Activated naive CD8-positive, alpha-beta T cell treated with anti-CD3 and anti-CD28 coated beads, Interleukin-2, amount 10 ng/mL, durations not matched to agents 7 days and 5 days (primary cell): ENCODE results near the gene ATP13A2. TPM values are rescaled to one million over a fixed set of nuclear protein-coding genes. Genes with fewer than 3 reads are reported as not detected.

ENCODE experiments used
- ATAC-seq: fragments of 150-1000 bp; cut with Tn5 transposase; one replicate; pipeline ENCODE4 v1.10.0; 2021; ENCODE audit warnings: low read depth, moderate library complexity
- POLR2A ChIA-PET: fragments of 350-600 bp; sonication (Branson Sonifier 250); formaldehyde crosslinking; loops from one replicate; lab custom pipeline; 2021; ENCODE audit warnings: antibody characterized with exemption; lab: Charles Lee
- DNase-seq: peaks from one replicate; pipeline ENCODE4 v3.0.0; 2021
- H3K27ac Mint-ChIP-seq: one replicate; pipeline ENCODE4 v1.8.0; 2022; ENCODE audit warnings: mild to moderate bottlenecking, mixed read lengths
- H3K27me3 Mint-ChIP-seq: one replicate; pipeline ENCODE4 v1.8.0; 2022; ENCODE audit warnings: mild to moderate bottlenecking, moderate library complexity, mixed read lengths
- H3K36me3 Mint-ChIP-seq: one replicate; pipeline ENCODE4 v1.8.0; 2021; ENCODE audit warnings: mild to moderate bottlenecking, mixed read lengths
- H3K4me1 Mint-ChIP-seq: one replicate; pipeline ENCODE4 v1.8.0; 2021; ENCODE audit warnings: mixed read lengths
- H3K4me3 Mint-ChIP-seq: one replicate; pipeline ENCODE4 v1.8.0; 2022; ENCODE audit warnings: mild to moderate bottlenecking, moderate library complexity, mixed read lengths
- H3K9me3 Mint-ChIP-seq: one replicate; pipeline ENCODE4 v1.8.0; 2021; ENCODE audit warnings: mixed read lengths
- total RNA-seq, 2 experiments: library from RNA; stranded (reverse); gene quantifications; one replicate each; pipeline ENCODE4 v1.2.3, GENCODE V29; 2021

The ATP13A2 gene
- total RNA-seq, 2 experiments from 2014 or later, result 45.1 to 45.3 TPM

DNA sequence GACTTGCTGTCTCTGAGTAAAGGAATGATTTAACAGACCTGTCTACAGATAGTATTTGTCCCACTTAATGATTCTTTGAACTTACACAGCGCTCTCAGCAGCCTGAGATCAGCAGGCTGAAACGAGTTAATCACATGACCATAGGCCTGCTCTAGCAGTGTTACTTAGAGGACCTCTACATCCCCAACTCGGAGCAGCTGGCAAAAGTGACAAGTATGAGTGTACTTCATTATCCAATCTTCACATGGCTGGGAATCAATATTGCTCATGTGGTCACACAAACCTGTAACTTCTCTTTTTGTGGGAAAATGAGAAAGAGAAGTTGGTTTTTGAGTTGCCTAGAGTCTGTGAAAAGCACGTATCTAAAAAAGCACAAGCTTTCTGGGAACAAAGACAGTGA lies 11.4 kb upstream of the ATP13A2 start:
- ATAC-seq, result no peak
- Mint-ChIP-seq H3K27me3 (no peaks in the 10 kb centered on the region), H3K36me3 (peaks cover 20% of the 10 kb centered on the region), H3K9me3 (no peaks in the 10 kb centered on the region), H3K4me1 (peaks cover 13% of the 10 kb centered on the region), H3K4me3 (no peak overlapping the region), H3K27ac (no peak overlapping the region)
- DNase-seq, result no peak
- POLR2A ChIA-PET, result no interaction called here

GRCh38 chr1:17021896-17022295 lies 10.2 kb upstream of the ATP13A2 start:
- DNase-seq, result no peak
- POLR2A ChIA-PET, result interaction anchor here (0.9 kb wide), 1 partner anchor 18 kb away, joined by 4 read pairs; no protein-coding TSS in a partner anchor
- H3K27ac Mint-ChIP-seq, result no peak overlapping the region
- ATAC-seq, result no peak
- no peaks in the 10 kb centered on the region for H3K27me3 Mint-ChIP-seq
- no peak overlapping the region for H3K4me3 Mint-ChIP-seq
- peaks cover 13% of the 10 kb centered on the region for H3K4me1 Mint-ChIP-seq
- H3K36me3 Mint-ChIP-seq, result peaks cover 22% of the 10 kb centered on the region
- no peaks in the 10 kb centered on the region for H3K9me3 Mint-ChIP-seq

- H3K27ac Mint-ChIP-seq, result no peak overlapping the region
- no peak overlapping the region for H3K4me3 Mint-ChIP-seq
- H3K36me3 Mint-ChIP-seq, result peaks cover 22% of the 10 kb centered on the region
- H3K27me3 Mint-ChIP-seq, result no peaks in the 10 kb centered on the region
- DNase-seq (no peak), ATAC-seq (no peak)
- POLR2A ChIA-PET, result no interaction called here
- H3K9me3 Mint-ChIP-seq, result no peaks in the 10 kb centered on the region
- peaks cover 13% of the 10 kb centered on the region for H3K4me1 Mint-ChIP-seq
Measured at GRCh38 chr1:17020502-17020901, 8.8 kb upstream of the ATP13A2 start.

- POLR2A ChIA-PET, result interaction anchor here (0.5 kb wide), 1 partner anchor 1318 kb away, joined by 3 read pairs; no protein-coding TSS in a partner anchor
- DNase-seq (no peak), ATAC-seq (no peak)
- Mint-ChIP-seq H3K27me3 (no peaks in the 10 kb centered on the region), H3K4me1 (peaks cover 14% of the 10 kb centered on the region), H3K27ac (peak overlapping the region; percentile 63), H3K9me3 (no peaks in the 10 kb centered on the region), H3K4me3 (no peak overlapping the region), H3K36me3 (peaks cover 21% of the 10 kb centered on the region)
Measured at GRCh38 chr1:17018849-17019248, 7.1 kb upstream of the ATP13A2 start.

DNA sequence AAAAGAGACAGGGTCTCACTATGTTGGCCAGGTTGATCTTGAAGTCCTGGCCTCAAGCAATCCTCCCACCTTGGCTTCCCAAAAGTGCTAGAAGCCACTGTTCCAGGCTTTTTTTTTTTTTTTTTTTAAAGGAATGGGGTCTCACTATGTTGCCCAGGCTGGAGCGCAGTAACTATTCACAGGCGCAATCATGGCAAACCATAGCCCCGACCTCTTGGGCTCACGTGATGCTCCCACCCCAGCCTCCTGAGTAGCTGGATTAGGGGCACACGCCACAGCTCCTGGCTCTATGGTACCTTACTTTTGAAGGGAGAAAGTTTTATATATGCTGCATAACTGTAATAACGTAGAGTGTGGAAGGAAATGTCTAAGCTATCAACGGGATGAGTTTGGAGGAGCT lies 5.7 kb upstream of the ATP13A2 start:
- Mint-ChIP-seq H3K27ac (no peak overlapping the region), H3K36me3 (peaks cover 20% of the 10 kb centered on the region), H3K9me3 (no peaks in the 10 kb centered on the region), H3K4me1 (peaks cover 16% of the 10 kb centered on the region), H3K4me3 (no peak overlapping the region), H3K27me3 (no peaks in the 10 kb centered on the region)
- ATAC-seq, result no peak
- POLR2A ChIA-PET, result no interaction called here
- no peak for DNase-seq

GRCh38 chr1:17016317-17016661 lies 4.6 kb upstream of the ATP13A2 start:
- ATAC-seq (no peak), DNase-seq (no peak)
- POLR2A ChIA-PET, result interaction anchor here (0.7 kb wide), 1 partner anchor 76 kb away, joined by 5 read pairs; no protein-coding TSS in a partner anchor
- Mint-ChIP-seq H3K9me3 (no peaks in the 10 kb centered on the region), H3K27ac (no peak overlapping the region), H3K4me1 (peaks cover 17% of the 10 kb centered on the region), H3K36me3 (peaks cover 20% of the 10 kb centered on the region), H3K27me3 (no peaks in the 10 kb centered on the region), H3K4me3 (no peak overlapping the region)

GRCh38 chr1:17014671-17015567 lies 3.2 kb upstream of the ATP13A2 start:
- ATAC-seq, result no peak
- DNase-seq, result no peak
- H3K27ac Mint-ChIP-seq, result no peak overlapping the region
- POLR2A ChIA-PET, result interaction anchor here (0.6 kb wide), 1 partner anchor 385 kb away, joined by 3 read pairs; no protein-coding TSS in a partner anchor
- H3K4me1 Mint-ChIP-seq, result peaks cover 28% of the 10 kb centered on the region
- no peaks in the 10 kb centered on the region for H3K27me3 Mint-ChIP-seq
- no peak overlapping the region for H3K4me3 Mint-ChIP-seq
- peaks cover 14% of the 10 kb centered on the region for H3K36me3 Mint-ChIP-seq
- no peaks in the 10 kb centered on the region for H3K9me3 Mint-ChIP-seq

GRCh38 chr1:17013491-17014320 lies 2.0 kb upstream of the ATP13A2 start:
- Mint-ChIP-seq H3K27ac (no peak overlapping the region), H3K9me3 (no peaks in the 10 kb centered on the region), H3K36me3 (peaks cover 4% of the 10 kb centered on the region), H3K27me3 (no peaks in the 10 kb centered on the region), H3K4me1 (peaks cover 20% of the 10 kb centered on the region), H3K4me3 (peak overlapping the region; percentile 1)
- ATAC-seq, result no peak
- DNase-seq, result no peak
- POLR2A ChIA-PET, result interaction anchor here (0.8 kb wide), 1 partner anchor 109 kb away, joined by 3 read pairs; no protein-coding TSS in a partner anchor

GRCh38 chr1:17012775-17013490 lies 1.2 kb upstream of the ATP13A2 start:
- Mint-ChIP-seq H3K4me3 (no peak overlapping the region), H3K27me3 (no peaks in the 10 kb centered on the region), H3K4me1 (peaks cover 20% of the 10 kb centered on the region), H3K9me3 (no peaks in the 10 kb centered on the region), H3K36me3 (peaks cover under 1% of the 10 kb centered on the region), H3K27ac (no peak overlapping the region)
- POLR2A ChIA-PET, result no interaction called here
- DNase-seq (no peak), ATAC-seq (no peak)

- H3K4me1 Mint-ChIP-seq, result peaks cover 20% of the 10 kb centered on the region
- peak overlapping the region; percentile 70 for H3K27ac Mint-ChIP-seq
- no peaks in the 10 kb centered on the region for H3K36me3 Mint-ChIP-seq
- POLR2A ChIA-PET, result no interaction called here
- peak overlapping the region; percentile 86 for H3K4me3 Mint-ChIP-seq
- ATAC-seq (no peak), DNase-seq (no peak)
- H3K9me3 Mint-ChIP-seq, result no peaks in the 10 kb centered on the region
- H3K27me3 Mint-ChIP-seq, result no peaks in the 10 kb centered on the region
Measured at GRCh38 chr1:17011092-17011438, 663 bp downstream of the ATP13A2 start.

- Mint-ChIP-seq H3K27ac (no peak overlapping the region), H3K27me3 (no peaks in the 10 kb centered on the region), H3K4me3 (no peak overlapping the region), H3K9me3 (no peaks in the 10 kb centered on the region), H3K36me3 (no peaks in the 10 kb centered on the region), H3K4me1 (peaks cover 20% of the 10 kb centered on the region)
- POLR2A ChIA-PET, result no interaction called here
- DNase-seq (no peak), ATAC-seq (no peak)
Measured at GRCh38 chr1:17009706-17010105, 2.0 kb downstream of the ATP13A2 start.

GRCh38 chr1:17008208-17008855 lies 3.4 kb downstream of the ATP13A2 start:
- Mint-ChIP-seq H3K36me3 (peaks cover 5% of the 10 kb centered on the region), H3K27ac (no peak overlapping the region), H3K4me3 (no peak overlapping the region), H3K9me3 (no peaks in the 10 kb centered on the region), H3K27me3 (no peaks in the 10 kb centered on the region), H3K4me1 (peaks cover 15% of the 10 kb centered on the region)
- ATAC-seq, result no peak
- POLR2A ChIA-PET, result interaction anchor here (0.7 kb wide), 1 partner anchor 30 kb away, joined by 4 read pairs; no protein-coding TSS in a partner anchor
- no peak for DNase-seq
